Measurements from ENCODE around the gene ACTMAP.
A peak's percentile ranks its signal among the peaks of the same experiment; 100 is the strongest.

The ACTMAP gene

GRCh38 chr19:40798683-40799557 lies 48.6 kb upstream of the ACTMAP start, which contains the start of gene EGLN2 (continued):
- TF ChIP-seq ZNF501 (tag by site-specific recombination; IDR thresholded peaks at IDR 0.05): no peak
- no peak for TF ChIP-seq ZNF658 (tag by site-specific recombination; IDR thresholded peaks at IDR 0.05)
- no peak for TF ChIP-seq SCRT2 (tag by site-specific recombination; IDR thresholded peaks at IDR 0.05)
- no peak for TF ChIP-seq ZFP41 (tag by site-specific recombination; IDR thresholded peaks at IDR 0.05; ENCODE audit: borderline replicate concordance)
- 0 out of 2 replicates have a peak, but pooled peaks have one; percentile 16 for TF ChIP-seq ZNF600 (tag by site-specific recombination; IDR thresholded peaks at IDR 0.05)
- no peak for TF ChIP-seq ZNF174 (tag by site-specific recombination; IDR thresholded peaks at IDR 0.05)
- no peak for TF ChIP-seq GLI2 (tag by site-specific recombination; IDR thresholded peaks at IDR 0.05; ENCODE audit: borderline replicate concordance, low read depth)
- no peak for TF ChIP-seq ZNF645 (tag by site-specific recombination; IDR thresholded peaks at IDR 0.05)
- no peak for TF ChIP-seq YY2 (tag by site-specific recombination; IDR thresholded peaks at IDR 0.05)
- TF ChIP-seq BCL6B (tag by site-specific recombination; IDR thresholded peaks at IDR 0.05): no peak
- peak; percentile 95 for TF ChIP-seq ZEB2 (tag by site-specific recombination; IDR thresholded peaks at IDR 0.05)
- TF ChIP-seq ZBTB48 (tag by site-specific recombination; IDR thresholded peaks at IDR 0.05): no peak
- TF ChIP-seq GLI4 (tag by site-specific recombination; IDR thresholded peaks at IDR 0.05): no peak
- no peak for TF ChIP-seq ZNF677 (tag by site-specific recombination; IDR thresholded peaks at IDR 0.05)
- TF ChIP-seq ZIC2 (tag by site-specific recombination; IDR thresholded peaks at IDR 0.05): no peak
- no peak for TF ChIP-seq ZNF2 (tag by site-specific recombination; IDR thresholded peaks at IDR 0.05)
- TF ChIP-seq ZSCAN30 (tag by site-specific recombination; IDR thresholded peaks at IDR 0.05): no peak
- TF ChIP-seq SETDB1 (IDR thresholded peaks at IDR 0.05; ENCODE audit: insufficient read length, low read length): no peak
- TF ChIP-seq ZNF394 (tag by site-specific recombination; IDR thresholded peaks at IDR 0.05; ENCODE audit: borderline replicate concordance): peak; percentile 14; the same call in 1 of the 2 replicates
- TF ChIP-seq ZBTB44 (tag by site-specific recombination; IDR thresholded peaks at IDR 0.05): peak; percentile 32; the same call in 1 of the 2 replicates
- no peak for TF ChIP-seq ZNF610 (tag by site-specific recombination; IDR thresholded peaks at IDR 0.05; ENCODE audit: borderline replicate concordance)
- peak; percentile 81 for TF ChIP-seq ZNF341 (tag by site-specific recombination; IDR thresholded peaks at IDR 0.05; ENCODE audit: low read depth)
- TF ChIP-seq ZNF837 (tag by site-specific recombination; IDR thresholded peaks at IDR 0.05): no peak
- TF ChIP-seq ZNF785 (tag by site-specific recombination; IDR thresholded peaks at IDR 0.05): no peak
- no peak for TF ChIP-seq ZNF670 (tag by site-specific recombination; IDR thresholded peaks at IDR 0.05; ENCODE audit: low read depth)
- TF ChIP-seq ZFP37 (tag by site-specific recombination; IDR thresholded peaks at IDR 0.05): no peak
- TF ChIP-seq ZNF549 (tag by site-specific recombination; IDR thresholded peaks at IDR 0.05): no peak
- TF ChIP-seq PRDM2 (tag by site-specific recombination; IDR thresholded peaks at IDR 0.05; ENCODE audit: borderline replicate concordance): no peak
- TF ChIP-seq ZFP3 (tag by site-specific recombination; IDR thresholded peaks at IDR 0.05; ENCODE audit: low read depth): no peak
